ENCODE results near the gene MATR3.

The MATR3 gene

GRCh38 chr5:139272471-139273321, 20.8 kb upstream of the MATR3 start:
- DNase-seq, result peak; percentile 69

- DNase-seq, result no peak
Observed at GRCh38 chr5:139273322-139273571, 20.3 kb upstream of the MATR3 start.

GRCh38 chr5:139273572-139274289, 19.8 kb upstream of the MATR3 start:
- DNase-seq, result peak; percentile 92

- no peak for DNase-seq
Observed at GRCh38 chr5:139275536-139275935, 18.0 kb upstream of the MATR3 start.

- no peak for DNase-seq
Observed at GRCh38 chr5:139275956-139276355, 17.6 kb upstream of the MATR3 start.

GRCh38 chr5:139276426-139276825, 17.1 kb upstream of the MATR3 start:
- DNase-seq, result no peak

- DNase-seq, result no peak
Observed at GRCh38 chr5:139277171-139277570, 16.4 kb upstream of the MATR3 start.

GRCh38 chr5:139278540-139279274, 14.8 kb upstream of the MATR3 start:
- DNase-seq, result no peak

- DNase-seq, result peak; percentile 54
Observed at GRCh38 chr5:139282197-139282557, 11.4 kb upstream of the MATR3 start.

GRCh38 chr5:139283252-139284166, 10.0 kb upstream of the MATR3 start:
- DNase-seq, result no peak

- DNase-seq, result no peak
Observed at GRCh38 chr5:139284295-139284694, 9.2 kb upstream of the MATR3 start.

GRCh38 chr5:139285651-139286392, 7.7 kb upstream of the MATR3 start:
- no peak for DNase-seq

- no peak for DNase-seq
Observed at GRCh38 chr5:139287890-139288635, 5.5 kb upstream of the MATR3 start.

- no peak for DNase-seq
Observed at GRCh38 chr5:139291051-139291450, 2.5 kb upstream of the MATR3 start.

- DNase-seq, result no peak
Observed at GRCh38 chr5:139293202-139293506, 386 bp upstream of the MATR3 start.

GRCh38 chr5:139294374-139295165, 1.0 kb downstream of the MATR3 start:
- DNase-seq, result peak; percentile 75

GRCh38 chr5:139295346-139296057, 2.0 kb downstream of the MATR3 start:
- no peak for DNase-seq

- no peak for DNase-seq
Observed at GRCh38 chr5:139296198-139296597, 2.7 kb downstream of the MATR3 start.

GRCh38 chr5:139296862-139297326, 3.4 kb downstream of the MATR3 start:
- DNase-seq, result no peak

Data from HCEC 1CT (cell line).